Subcutaneous adipose tissue (tissue), 4 donors: ENCODE data around the gene BACH2. TPM values are rescaled to one million over a fixed set of nuclear protein-coding genes. Genes with fewer than 3 reads are reported as not detected.

ENCODE experiments used
- CTCF ChIP-seq: fragments of 450-650 bp; IDR thresholded peaks from one replicate; pipeline ENCODE4 v1.5.1; 2016; ENCODE audit warnings: low read depth, mild to moderate bottlenecking, control low read depth, antibody characterized with exemption, moderate library complexity
- total RNA-seq, 4 donors: library from RNA; depleted of rRNA; stranded (reverse); fragments of >200 nt; gene quantifications; one replicate each; pipeline ENCODE4 v1.1.0, GENCODE V29; 2016

BACH2 gene
- total RNA-seq, 4 donors from 2014 or later, result 1.7 to 15.4 (median 3.9) TPM

GRCh38 chr6:89970072-89970471 is 326.6 kb downstream of the BACH2 start:
- no peak for TF ChIP-seq CTCF

GRCh38 chr6:89966913-89967312 is 329.7 kb downstream of the BACH2 start:
- no peak for TF ChIP-seq CTCF

GRCh38 chr6:89966228-89966544 is 330.5 kb downstream of the BACH2 start:
- no peak for TF ChIP-seq CTCF

GRCh38 chr6:89965441-89966227 is 331.0 kb downstream of the BACH2 start:
- TF ChIP-seq CTCF, result no peak

GRCh38 chr6:89963391-89963790 is 333.3 kb downstream of the BACH2 start:
- TF ChIP-seq CTCF, result no peak

GRCh38 chr6:89961481-89961880 is 335.2 kb downstream of the BACH2 start:
- no peak for TF ChIP-seq CTCF

- no peak for TF ChIP-seq CTCF
These were observed 336.8 kb downstream of the BACH2 start for GRCh38 chr6:89959883-89960282.
